Neural cell (in vitro differentiated cells): ENCODE data around the gene CCT3.

Experiments
- EP300 ChIP-seq: fragments of 450-650 bp; conservative IDR thresholded peaks from 2 replicates; pipeline ENCODE4 v1.6.1; 2014; ENCODE audit warnings: antibody characterized with exemption, mild to moderate bottlenecking, moderate library complexity; ENCODE audit not compliant: poor library complexity, severe bottlenecking
- EZH2 ChIP-seq: fragments of 200-600, 300-800 bp; shearing (Covaris generic), sonication (generic); IDR thresholded peaks from 2 replicates; pipeline ENCODE4 v1.6.1; 2014; ENCODE audit warnings: antibody characterized with exemption, low read length, borderline replicate concordance, mild to moderate bottlenecking; ENCODE audit not compliant: insufficient read depth, poor library complexity, severe bottlenecking
- RAD21 ChIP-seq: fragments of 450-650 bp; conservative IDR thresholded peaks from 2 replicates; pipeline ENCODE4 v1.6.1; 2014; ENCODE audit warnings: antibody characterized with exemption, mild to moderate bottlenecking, moderate library complexity
- TAF1 ChIP-seq: IDR thresholded peaks from 2 replicates; pipeline ENCODE4 v1.6.1; 2012; ENCODE audit warnings: low read depth
- TF ChIP-seq, protein P1 (sequence below): fragments of 450-650 bp; IDR thresholded peaks from 2 replicates; pipeline ENCODE4 v1.5.1; 2014; ENCODE audit warnings: antibody characterized with exemption, mild to moderate bottlenecking, moderate library complexity; ENCODE audit not compliant: poor library complexity, severe bottlenecking

DNA sequence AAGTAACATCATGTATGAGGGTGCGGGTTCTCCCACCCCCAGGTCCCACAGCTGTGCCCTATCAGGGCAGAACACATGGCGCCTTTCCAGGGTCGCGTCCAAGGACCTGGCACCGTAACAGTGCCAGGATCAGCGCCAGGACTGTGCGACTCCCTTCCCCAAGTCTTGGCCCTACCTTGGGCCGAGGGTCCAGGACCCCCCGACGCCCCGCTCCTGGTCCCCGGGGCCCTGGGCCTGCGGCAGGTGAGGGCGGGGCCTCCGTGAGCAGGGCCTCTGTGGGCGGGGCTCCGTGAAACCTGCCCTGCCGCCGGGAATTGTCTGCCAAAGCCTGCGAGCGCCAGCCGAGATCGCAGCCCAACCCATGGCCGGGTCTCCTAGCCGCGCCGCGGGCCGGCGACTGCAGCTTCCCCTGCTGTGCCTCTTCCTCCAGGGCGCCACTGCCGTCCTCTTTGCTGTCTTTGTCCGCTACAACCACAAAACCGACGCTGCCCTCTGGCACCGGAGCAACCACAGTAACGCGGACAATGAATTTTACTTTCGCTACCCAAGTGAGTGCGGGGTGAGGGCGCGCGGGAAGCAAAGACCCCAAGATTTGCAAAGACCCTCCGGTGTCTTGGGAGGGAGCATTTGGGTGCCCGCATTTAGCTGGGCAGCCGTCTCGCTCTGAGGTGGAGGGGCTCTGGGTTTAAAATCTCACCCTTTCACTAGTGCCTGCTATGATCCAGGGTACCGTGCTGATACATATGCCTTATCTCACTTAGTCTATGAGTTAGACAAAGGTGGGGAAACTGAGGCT lies 31.0 kb upstream of the CCT3 start, which contains the start of gene RHBG:
- TF ChIP-seq, protein P1, sequence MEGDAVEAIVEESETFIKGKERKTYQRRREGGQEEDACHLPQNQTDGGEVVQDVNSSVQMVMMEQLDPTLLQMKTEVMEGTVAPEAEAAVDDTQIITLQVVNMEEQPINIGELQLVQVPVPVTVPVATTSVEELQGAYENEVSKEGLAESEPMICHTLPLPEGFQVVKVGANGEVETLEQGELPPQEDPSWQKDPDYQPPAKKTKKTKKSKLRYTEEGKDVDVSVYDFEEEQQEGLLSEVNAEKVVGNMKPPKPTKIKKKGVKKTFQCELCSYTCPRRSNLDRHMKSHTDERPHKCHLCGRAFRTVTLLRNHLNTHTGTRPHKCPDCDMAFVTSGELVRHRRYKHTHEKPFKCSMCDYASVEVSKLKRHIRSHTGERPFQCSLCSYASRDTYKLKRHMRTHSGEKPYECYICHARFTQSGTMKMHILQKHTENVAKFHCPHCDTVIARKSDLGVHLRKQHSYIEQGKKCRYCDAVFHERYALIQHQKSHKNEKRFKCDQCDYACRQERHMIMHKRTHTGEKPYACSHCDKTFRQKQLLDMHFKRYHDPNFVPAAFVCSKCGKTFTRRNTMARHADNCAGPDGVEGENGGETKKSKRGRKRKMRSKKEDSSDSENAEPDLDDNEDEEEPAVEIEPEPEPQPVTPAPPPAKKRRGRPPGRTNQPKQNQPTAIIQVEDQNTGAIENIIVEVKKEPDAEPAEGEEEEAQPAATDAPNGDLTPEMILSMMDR, result no peak
- TF ChIP-seq RAD21, result no peak
- no peak for TF ChIP-seq EP300
- no peak for TF ChIP-seq TAF1
- no peak for TF ChIP-seq EZH2
